Naive thymus-derived CD8-positive, alpha-beta T cell (primary cell): ENCODE measurements around the gene CTIF. TPM values are rescaled to one million over a fixed set of nuclear protein-coding genes. Genes with fewer than 3 reads are reported as not detected.
"Not testable (repeated sequence)": the region's sequence is repeated elsewhere in the genome, so short reads cannot be mapped to it uniquely, and the experiment has no call there.

ENCODE experiments used
- ATAC-seq, 2 donors: fragments of 150-1000 bp; cut with Tn5 transposase in 1 of 2; sonication (Bioruptor Pico), chemical (Tn5 transposase) in 1 of 2; 1 replicate in 1 of 2; 2 replicates in 1 of 2; pipeline ENCODE4 v1.10.0; 2021; ENCODE audit warnings: mild to moderate bottlenecking in 2 of 2, moderate library complexity in 2 of 2
- POLR2A ChIA-PET: fragments of 350-600 bp; sonication (Branson Sonifier 250); formaldehyde crosslinking; loops from one replicate; lab custom pipeline; 2021; ENCODE audit warnings: antibody characterized with exemption; lab: Charles Lee
- DNase-seq, 10 donors: peaks; one replicate each; pipeline versions ENCODE4 v3.0.0 to v3.0.0-alpha.2; 2020 to 2022
- H3K27ac Mint-ChIP-seq, 10 donors: one replicate each; pipeline ENCODE4 v1.8.0; 2020 to 2022; ENCODE audit warnings: mild to moderate bottlenecking in 10 of 10, mixed read lengths in 10 of 10, moderate library complexity in 4 of 10, inconsistent platforms in 1 of 10
- H3K27me3 Mint-ChIP-seq, 5 donors: one replicate each; pipeline ENCODE4 v1.8.0; 2021 to 2022; ENCODE audit warnings: mixed read lengths in 5 of 5
- H3K36me3 Mint-ChIP-seq, 3 donors: one replicate each; pipeline ENCODE4 v1.8.0; 2020 to 2022; ENCODE audit warnings: mixed read lengths in 3 of 3, mild to moderate bottlenecking in 2 of 3, inconsistent platforms in 1 of 3
- H3K4me1 Mint-ChIP-seq, 4 donors: one replicate each; pipeline ENCODE4 v1.8.0; 2021 to 2022; ENCODE audit warnings: mixed read lengths in 4 of 4
- H3K4me3 Mint-ChIP-seq, 10 donors: one replicate each; pipeline ENCODE4 v1.8.0; 2020 to 2022; ENCODE audit warnings: mild to moderate bottlenecking in 10 of 10, mixed read lengths in 10 of 10, moderate library complexity in 6 of 10, inconsistent platforms in 1 of 10
- H3K9me3 Mint-ChIP-seq, 9 donors: one replicate each; pipeline ENCODE4 v1.8.0; 2020 to 2022; ENCODE audit warnings: mixed read lengths in 9 of 9, mild to moderate bottlenecking in 3 of 9, inconsistent platforms in 1 of 9, moderate library complexity in 1 of 9
- polyA plus RNA-seq, 3 donors: library from polyadenylated mRNA; unstranded; fragments of 300-500 nt; fragmentation: Illumina TruSeq; gene quantifications; one replicate each; pipeline ENCODE4 v1.2.3, GENCODE V29; 2021
- total RNA-seq, 8 experiments: library from RNA in 2 of 8; stranded (reverse) in 2 of 8; gene quantifications; one replicate each; pipeline ENCODE4 v1.2.3 and lab custom pipeline; 2021 to 2026

CTIF gene
- total and polyA plus RNA-seq, 5 experiments from 2014 or later, result 0.06 to 3.4 (median 2.0) TPM; not detected in 2

DNA sequence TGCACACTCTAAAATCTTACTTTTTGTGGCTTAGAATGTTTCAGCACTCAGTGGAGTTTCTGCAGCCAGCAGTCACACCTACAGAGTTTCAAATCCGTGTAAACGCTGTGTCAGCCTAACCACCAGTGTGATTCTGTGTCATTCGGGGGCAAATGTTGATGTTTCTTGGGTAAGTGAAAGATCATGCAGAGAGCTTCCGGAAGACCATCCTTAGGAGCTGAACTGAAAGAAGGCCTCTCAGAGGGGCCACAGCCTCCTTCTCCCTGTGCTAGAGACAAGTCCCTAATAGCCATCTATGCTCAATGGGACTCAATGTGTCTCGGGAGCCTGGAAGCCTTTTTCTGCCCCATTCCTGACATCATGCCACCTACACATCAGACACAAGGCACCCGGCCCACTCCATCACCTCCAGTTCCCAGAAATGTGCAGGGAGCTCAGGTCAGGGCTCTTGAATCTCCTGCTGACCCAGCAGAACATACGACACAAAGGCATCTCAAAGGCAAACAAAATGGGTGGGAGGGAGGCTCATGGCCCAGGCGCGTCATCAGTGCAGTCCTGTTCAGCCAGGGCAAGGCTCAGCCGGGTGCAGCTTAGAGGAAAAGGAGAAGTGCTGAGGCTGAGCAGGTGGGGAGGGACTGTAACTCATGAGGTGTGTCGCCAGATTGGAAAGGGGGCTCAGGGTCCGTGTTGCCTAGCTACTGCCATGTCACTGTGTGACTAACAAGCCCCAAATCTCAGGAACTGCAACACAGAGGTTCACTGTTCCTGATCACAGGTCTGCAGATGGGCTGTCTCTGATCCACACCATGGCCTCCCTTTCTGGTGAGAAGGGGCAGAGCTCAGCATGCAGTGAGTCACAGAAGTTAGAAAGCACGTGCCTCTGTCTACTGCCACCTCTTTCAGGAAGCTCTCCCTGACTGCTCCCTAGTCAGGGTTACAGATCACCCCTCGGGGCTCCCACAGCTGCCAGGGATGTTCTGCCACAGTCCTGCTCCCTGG lies 329.9 kb downstream of the CTIF start:
- Mint-ChIP-seq H3K27ac (peak overlapping the region in 6 of 10 donors; percentile 22 to 90 (median 64)), H3K9me3 (peaks cover 0 to 6% (median 0%) of the 10 kb centered on the region in 9 donors), H3K27me3 (peaks cover 0 to 4% (median 0%) of the 10 kb centered on the region in 5 donors), H3K4me3 (peak overlapping the region in 2 of 10 donors; percentile 50 to 70), H3K4me1 (peaks cover 0 to 33% (median 8%) of the 10 kb centered on the region in 4 donors), H3K36me3 (no peaks in the 10 kb centered on the region)
- POLR2A ChIA-PET, result no interaction called here
- DNase-seq, result peak in 2 of 10 donors; percentile 32 to 33
- ATAC-seq, result peak in 1 of 2 donors; percentile 77

GRCh38 chr18:48869591-48869990 lies 330.8 kb downstream of the CTIF start:
- Mint-ChIP-seq H3K27ac (peak overlapping the region in 3 of 10 donors; percentile 49 to 67 (median 65)), H3K9me3 (peaks cover 0 to 6% (median 0%) of the 10 kb centered on the region in 9 donors), H3K27me3 (peaks cover 0 to 4% (median 0%) of the 10 kb centered on the region in 5 donors), H3K4me3 (no peak overlapping the region), H3K36me3 (no peaks in the 10 kb centered on the region), H3K4me1 (peaks cover 0 to 33% (median 8%) of the 10 kb centered on the region in 4 donors)
- ATAC-seq (no peak), DNase-seq (no peak)
- POLR2A ChIA-PET, result no interaction called here

DNA sequence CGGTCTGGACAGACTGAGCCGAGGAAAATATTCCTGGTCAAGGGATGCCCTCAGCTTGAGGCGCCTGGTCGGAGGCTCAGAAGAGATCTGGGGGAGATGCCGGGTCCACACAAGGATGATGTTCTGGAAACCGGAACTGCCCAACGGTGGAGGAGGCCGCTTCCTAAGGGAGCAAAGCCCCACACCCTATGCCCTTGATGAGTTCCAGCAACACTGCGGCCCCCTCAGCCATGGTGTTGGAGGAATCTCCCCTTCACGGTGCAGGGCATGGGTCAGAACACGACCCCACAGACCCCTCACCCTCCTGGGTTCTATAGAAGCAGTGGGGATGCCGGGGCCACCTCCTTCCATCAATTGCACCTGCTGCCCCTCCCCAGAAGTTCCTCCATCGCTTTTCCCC lies 332.1 kb downstream of the CTIF start:
- H3K27me3 Mint-ChIP-seq, ATAC-seq, POLR2A ChIA-PET, H3K36me3 Mint-ChIP-seq, H3K27ac Mint-ChIP-seq, DNase-seq, H3K9me3 Mint-ChIP-seq, H3K4me3 Mint-ChIP-seq: not testable (repeated sequence)
- H3K4me1 Mint-ChIP-seq, result peaks cover 0 to 33% (median 8%) of the 10 kb centered on the region in 4 donors

GRCh38 chr18:48871391-48872166 lies 332.7 kb downstream of the CTIF start:
- ATAC-seq, result no peak
- peaks cover 0 to 33% (median 8%) of the 10 kb centered on the region in 4 donors for H3K4me1 Mint-ChIP-seq
- no peaks in the 10 kb centered on the region for H3K9me3 Mint-ChIP-seq
- peaks cover 0 to 4% (median 0%) of the 10 kb centered on the region in 5 donors for H3K27me3 Mint-ChIP-seq
- DNase-seq, result no peak
- H3K4me3 Mint-ChIP-seq, result no peak overlapping the region
- peak overlapping the region in 2 of 10 donors; percentile 14 to 25 for H3K27ac Mint-ChIP-seq
- no peaks in the 10 kb centered on the region for H3K36me3 Mint-ChIP-seq
- POLR2A ChIA-PET, result no interaction called here

- no peak for DNase-seq
- POLR2A ChIA-PET, result interaction anchor here (0.6 kb wide), 1 partner anchor 81 kb away, joined by 7 read pairs; no protein-coding TSS in a partner anchor
- Mint-ChIP-seq H3K4me3 (no peak overlapping the region), H3K27me3 (peaks cover 0 to 4% (median 0%) of the 10 kb centered on the region in 5 donors), H3K36me3 (no peaks in the 10 kb centered on the region), H3K9me3 (no peaks in the 10 kb centered on the region), H3K4me1 (peaks cover 0 to 33% (median 8%) of the 10 kb centered on the region in 4 donors), H3K27ac (peak overlapping the region in 1 of 10 donors; percentile 21)
- no peak for ATAC-seq
Observed at GRCh38 chr18:48872234-48873145, 333.7 kb downstream of the CTIF start.

- peak overlapping the region in 2 of 10 donors; percentile 20 to 46 for H3K27ac Mint-ChIP-seq
- H3K27me3 Mint-ChIP-seq, result peaks cover 0 to 9% (median 4%) of the 10 kb centered on the region in 5 donors
- H3K36me3 Mint-ChIP-seq, result no peaks in the 10 kb centered on the region
- POLR2A ChIA-PET, result no interaction called here
- no peaks in the 10 kb centered on the region for H3K9me3 Mint-ChIP-seq
- DNase-seq, result no peak
- no peak overlapping the region for H3K4me3 Mint-ChIP-seq
- no peak for ATAC-seq
- H3K4me1 Mint-ChIP-seq, result peaks cover 0 to 21% (median 5%) of the 10 kb centered on the region in 4 donors
Observed at GRCh38 chr18:48874233-48874632, 335.4 kb downstream of the CTIF start.

- H3K27ac Mint-ChIP-seq, result no peak overlapping the region
- no peak overlapping the region for H3K4me3 Mint-ChIP-seq
- peaks cover 0 to 9% (median 4%) of the 10 kb centered on the region in 5 donors for H3K27me3 Mint-ChIP-seq
- no peak for DNase-seq
- H3K4me1 Mint-ChIP-seq, result peaks cover 0 to 19% (median 5%) of the 10 kb centered on the region in 4 donors
- H3K36me3 Mint-ChIP-seq, result no peaks in the 10 kb centered on the region
- POLR2A ChIA-PET, result no interaction called here
- no peak for ATAC-seq
- no peaks in the 10 kb centered on the region for H3K9me3 Mint-ChIP-seq
Observed at GRCh38 chr18:48874701-48875162, 335.9 kb downstream of the CTIF start.

DNA sequence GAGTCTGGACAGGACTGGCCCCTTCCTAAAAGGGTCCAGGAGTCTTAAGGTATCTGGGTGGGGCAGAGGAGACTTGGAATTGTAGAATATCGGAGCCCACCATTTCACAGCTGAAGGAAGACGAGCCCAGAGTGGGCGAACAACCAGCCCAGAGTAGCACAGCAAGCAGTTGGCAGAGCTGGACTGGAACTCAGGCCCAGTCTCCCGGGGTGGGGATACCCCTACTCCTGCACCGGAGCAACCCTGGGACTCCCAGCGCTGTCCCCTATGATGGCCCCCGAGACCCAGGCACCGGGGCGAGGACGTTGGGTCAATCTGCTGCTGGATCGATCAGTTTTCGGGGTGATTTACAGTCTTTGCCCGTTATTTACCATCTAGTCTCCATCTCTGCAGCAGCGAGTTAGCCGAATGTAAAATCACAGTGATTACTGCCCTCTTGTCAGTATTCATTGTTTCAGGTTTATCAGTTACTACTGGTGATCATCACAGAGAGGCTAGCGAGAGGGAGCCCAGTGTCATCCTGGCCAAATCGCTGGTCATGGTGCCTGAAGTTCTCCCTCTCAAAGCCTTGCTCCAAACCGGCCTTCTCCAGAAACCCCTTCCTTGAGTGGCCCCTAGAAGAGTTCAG lies 336.6 kb downstream of the CTIF start:
- peak overlapping the region in 1 of 10 donors; percentile 42 for H3K27ac Mint-ChIP-seq
- H3K9me3 Mint-ChIP-seq, result no peaks in the 10 kb centered on the region
- no peak overlapping the region for H3K4me3 Mint-ChIP-seq
- DNase-seq (no peak), ATAC-seq (no peak)
- H3K27me3 Mint-ChIP-seq, result peaks cover 0 to 9% (median 4%) of the 10 kb centered on the region in 5 donors
- peaks cover 0 to 19% (median 7%) of the 10 kb centered on the region in 4 donors for H3K4me1 Mint-ChIP-seq
- H3K36me3 Mint-ChIP-seq, result no peaks in the 10 kb centered on the region
- POLR2A ChIA-PET, result interaction anchor here (0.6 kb wide), 1 partner anchor 147 kb away, joined by 8 read pairs; no protein-coding TSS in a partner anchor

DNA sequence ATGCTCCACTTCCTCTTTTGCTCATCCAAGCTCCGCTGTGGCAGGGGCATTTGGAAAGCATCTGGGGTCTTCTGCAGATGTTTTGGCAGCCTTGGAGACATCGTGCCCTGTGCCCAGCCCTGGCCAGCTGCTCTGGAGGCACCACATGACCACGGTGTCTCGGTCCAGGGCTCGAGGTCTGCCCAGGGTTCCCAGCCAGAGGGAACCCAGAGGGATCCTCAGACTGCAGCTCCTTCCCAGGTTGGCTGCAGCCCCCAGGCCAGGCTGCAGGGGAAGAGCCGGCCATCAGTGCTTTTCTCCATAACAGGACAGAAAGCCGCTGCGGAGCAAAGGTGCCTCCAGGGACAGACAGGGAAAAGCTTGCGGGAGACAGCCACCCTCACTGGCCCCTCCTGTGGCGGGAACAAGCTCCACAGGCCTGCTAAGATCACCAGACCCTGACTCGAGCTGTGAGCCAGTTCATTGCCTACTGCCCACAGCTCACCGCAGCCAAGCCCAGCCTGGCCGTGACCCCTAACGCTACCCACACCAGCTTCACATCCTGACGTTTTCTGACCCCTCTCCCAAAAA lies 337.2 kb downstream of the CTIF start:
- DNase-seq (no peak), ATAC-seq (no peak)
- no peak overlapping the region for H3K4me3 Mint-ChIP-seq
- H3K27ac Mint-ChIP-seq, result no peak overlapping the region
- POLR2A ChIA-PET, result interaction anchor here (0.6 kb wide), 1 partner anchor 146 kb away, joined by 8 read pairs; no protein-coding TSS in a partner anchor
- H3K9me3 Mint-ChIP-seq, result no peaks in the 10 kb centered on the region
- H3K36me3 Mint-ChIP-seq, result no peaks in the 10 kb centered on the region
- peaks cover 0 to 23% (median 8%) of the 10 kb centered on the region in 4 donors for H3K4me1 Mint-ChIP-seq
- peaks cover 0 to 9% (median 4%) of the 10 kb centered on the region in 5 donors for H3K27me3 Mint-ChIP-seq

GRCh38 chr18:48876590-48876989 lies 337.8 kb downstream of the CTIF start:
- no peak for DNase-seq
- no peak for ATAC-seq
- POLR2A ChIA-PET, result no interaction called here
- Mint-ChIP-seq H3K4me1 (peaks cover 0 to 18% (median 7%) of the 10 kb centered on the region in 4 donors), H3K4me3 (no peak overlapping the region), H3K36me3 (no peaks in the 10 kb centered on the region), H3K27me3 (peaks cover 0 to 9% (median 4%) of the 10 kb centered on the region in 5 donors), H3K27ac (peak overlapping the region in 1 of 10 donors; percentile 53), H3K9me3 (no peaks in the 10 kb centered on the region)

DNA sequence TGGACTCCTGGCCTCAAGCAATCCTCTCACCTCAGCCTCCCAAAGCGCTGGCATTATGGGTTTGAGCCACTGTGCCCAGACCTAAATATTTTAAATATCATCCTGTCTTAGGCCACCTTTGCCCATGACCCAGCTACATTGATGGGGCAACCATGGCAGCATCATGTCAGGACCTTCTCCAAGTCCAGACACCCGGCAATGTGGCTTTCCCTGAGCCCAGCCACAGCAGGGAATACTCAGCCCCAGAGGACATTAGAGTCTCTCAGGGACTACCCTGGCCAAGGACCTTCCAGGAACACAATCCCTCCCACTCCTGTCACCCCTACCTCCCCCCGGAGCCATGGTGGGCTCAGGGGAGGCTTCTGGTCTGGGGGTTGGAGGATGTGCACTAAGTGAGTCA lies 339.1 kb downstream of the CTIF start:
- Mint-ChIP-seq H3K27ac (no peak overlapping the region), H3K4me1 (peaks cover 4 to 12% (median 7%) of the 10 kb centered on the region in 4 donors), H3K9me3 (no peaks in the 10 kb centered on the region), H3K27me3 (peaks cover 0 to 9% (median 4%) of the 10 kb centered on the region in 5 donors), H3K4me3 (no peak overlapping the region), H3K36me3 (no peaks in the 10 kb centered on the region)
- ATAC-seq, result no peak
- no peak for DNase-seq
- POLR2A ChIA-PET, result no interaction called here
